C4-2B (cell line): Measurements from ENCODE around the gene TM9SF4.

ENCODE experiments used
- ZFX ChIP-seq: fragments of 450-650 bp; IDR thresholded peaks from 2 replicates; pipeline ENCODE4 v1.6.1; 2017
- TF ChIP-seq, protein P1 (sequence below): fragments of 450-650 bp; conservative IDR thresholded peaks from 2 replicates; pipeline ENCODE4 v1.5.1; 2017; ENCODE audit warnings: mild to moderate bottlenecking

DNA sequence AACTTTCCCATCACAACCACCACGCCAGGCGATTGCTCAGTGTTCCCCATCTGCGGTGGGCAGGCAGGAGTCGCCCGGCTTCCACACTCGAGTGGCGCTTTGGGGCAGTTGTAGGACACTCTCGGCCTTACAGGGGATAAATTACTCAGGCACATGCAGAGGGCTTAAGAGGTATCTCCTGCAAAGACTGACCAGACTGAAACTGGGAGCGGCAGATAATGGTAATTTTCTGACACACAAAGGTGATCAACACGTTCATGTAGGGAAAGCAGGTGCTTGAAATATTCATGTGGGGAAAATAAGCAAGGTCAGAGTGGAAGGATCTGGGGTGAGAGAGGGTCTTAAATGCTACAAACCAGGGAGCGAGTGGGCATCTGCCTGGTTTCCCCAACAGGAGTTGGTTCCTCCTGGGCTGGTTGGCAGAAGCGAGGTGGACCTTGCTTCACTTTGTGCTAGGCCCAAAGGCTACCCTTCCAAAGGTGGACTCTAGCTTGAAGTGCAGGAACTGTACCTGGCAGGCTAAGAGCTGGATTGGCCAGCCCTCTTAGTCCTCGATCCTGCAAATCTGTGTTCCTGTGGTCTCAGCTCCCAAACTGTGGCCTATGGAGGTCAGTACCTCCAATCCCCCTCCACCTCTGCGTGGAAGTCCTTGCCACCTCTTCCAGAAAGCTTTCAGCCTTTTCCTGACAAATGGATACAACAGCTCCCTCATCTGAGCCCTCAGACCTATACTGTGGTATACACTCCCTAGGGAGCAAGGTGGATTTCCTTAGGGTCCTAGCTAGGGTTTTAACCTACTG, 81.3 kb downstream of the TM9SF4 start:
- TF ChIP-seq, protein P1, sequence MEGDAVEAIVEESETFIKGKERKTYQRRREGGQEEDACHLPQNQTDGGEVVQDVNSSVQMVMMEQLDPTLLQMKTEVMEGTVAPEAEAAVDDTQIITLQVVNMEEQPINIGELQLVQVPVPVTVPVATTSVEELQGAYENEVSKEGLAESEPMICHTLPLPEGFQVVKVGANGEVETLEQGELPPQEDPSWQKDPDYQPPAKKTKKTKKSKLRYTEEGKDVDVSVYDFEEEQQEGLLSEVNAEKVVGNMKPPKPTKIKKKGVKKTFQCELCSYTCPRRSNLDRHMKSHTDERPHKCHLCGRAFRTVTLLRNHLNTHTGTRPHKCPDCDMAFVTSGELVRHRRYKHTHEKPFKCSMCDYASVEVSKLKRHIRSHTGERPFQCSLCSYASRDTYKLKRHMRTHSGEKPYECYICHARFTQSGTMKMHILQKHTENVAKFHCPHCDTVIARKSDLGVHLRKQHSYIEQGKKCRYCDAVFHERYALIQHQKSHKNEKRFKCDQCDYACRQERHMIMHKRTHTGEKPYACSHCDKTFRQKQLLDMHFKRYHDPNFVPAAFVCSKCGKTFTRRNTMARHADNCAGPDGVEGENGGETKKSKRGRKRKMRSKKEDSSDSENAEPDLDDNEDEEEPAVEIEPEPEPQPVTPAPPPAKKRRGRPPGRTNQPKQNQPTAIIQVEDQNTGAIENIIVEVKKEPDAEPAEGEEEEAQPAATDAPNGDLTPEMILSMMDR, result no peak
- TF ChIP-seq ZFX, result no peak
